WTC11 (cell line): ENCODE measurements around the gene RAPGEF6. TPM values are rescaled to one million over a fixed set of nuclear protein-coding genes. Genes with fewer than 3 reads are reported as not detected.

Experiments
- ATAC-seq: fragments of 200-7000 bp; cut with Tn5 transposase; 2 replicates; pipeline ENCODE4 v1.10.0; 2021; ENCODE audit warnings: mild to moderate bottlenecking, moderate library complexity
- CTCF ChIA-PET: fragments of 300-600 bp; sonication (Branson Sonifier 250); formaldehyde crosslinking; loops from one replicate; lab custom pipeline; 2021; ENCODE audit warnings: antibody characterized with exemption; lab: Charles Lee
- POLR2A ChIA-PET: fragments of 350-600 bp; sonication (Branson Sonifier 250); formaldehyde crosslinking; loops from one replicate; lab custom pipeline; 2021; ENCODE audit warnings: antibody characterized with exemption; lab: Charles Lee
- DNase-seq: peaks from one replicate; pipeline ENCODE4 v3.0.0; 2021; ENCODE audit warnings: low spot score
- H3K27ac Mint-ChIP-seq: 2 replicates; pipeline ENCODE4 v1.8.0; 2021; ENCODE audit warnings: mixed read lengths
- H3K27me3 Mint-ChIP-seq: 2 replicates; pipeline ENCODE4 v1.8.0; 2021; ENCODE audit warnings: low read depth, mild to moderate bottlenecking, moderate library complexity, mixed read lengths
- H3K36me3 Mint-ChIP-seq: 2 replicates; pipeline ENCODE4 v1.8.0; 2021; ENCODE audit warnings: mixed read lengths
- H3K4me1 Mint-ChIP-seq: 2 replicates; pipeline ENCODE4 v1.8.0; 2022; ENCODE audit warnings: mixed read lengths
- H3K4me3 Mint-ChIP-seq: 2 replicates; pipeline ENCODE4 v1.8.0; 2021; ENCODE audit warnings: mild to moderate bottlenecking, moderate library complexity, mixed read lengths
- H3K9me3 Mint-ChIP-seq: 2 replicates; pipeline ENCODE4 v1.8.0; 2021; ENCODE audit warnings: mixed read lengths
- CTCF ChIP-seq: fragments of 200-600 bp; IDR thresholded peaks from 2 replicates; pipeline ENCODE4 v1.8.0; 2022; ENCODE audit warnings: antibody characterized with exemption
- EMX1 ChIP-seq: fragments of 250-450 bp; sonication (Bioruptor Pico); IDR thresholded peaks from 2 replicates; pipeline ENCODE4 v1.8.0; 2021; ENCODE audit warnings: mild to moderate bottlenecking
- ESRRA ChIP-seq: sonication (generic); formaldehyde crosslinking; IDR thresholded peaks from 2 replicates; pipeline ENCODE4 v1.8.1; 2022; ENCODE audit warnings: mild to moderate bottlenecking, missing genetic modification reagents, borderline replicate concordance
- FOXJ3 ChIP-seq: sonication (generic); formaldehyde crosslinking; IDR thresholded peaks from 2 replicates; pipeline ENCODE4 v1.9.0; 2021; ENCODE audit warnings: missing genetic modification reagents, mild to moderate bottlenecking, borderline replicate concordance
- FOXP4 ChIP-seq: sonication (generic); formaldehyde crosslinking; IDR thresholded peaks from 2 replicates; pipeline ENCODE4 v1.8.0; 2022; ENCODE audit warnings: mild to moderate bottlenecking, missing genetic modification reagents
- GTF2I ChIP-seq: fragments of 250-450 bp; sonication (Bioruptor Pico); conservative IDR thresholded peaks from 2 replicates; pipeline ENCODE4 v1.4.0; 2021; ENCODE audit warnings: mild to moderate bottlenecking
- IRF1 ChIP-seq: sonication (generic); formaldehyde crosslinking; IDR thresholded peaks from 2 replicates; pipeline ENCODE4 v1.8.0; 2023; ENCODE audit warnings: missing genetic modification reagents
- JAZF1 ChIP-seq: fragments of 250-450 bp; sonication (Bioruptor Pico); IDR thresholded peaks from 2 replicates; pipeline ENCODE4 v1.9.0; 2021; ENCODE audit warnings: moderate library complexity, mild to moderate bottlenecking, inconsistent platforms
- MLX ChIP-seq: sonication (generic); formaldehyde crosslinking; IDR thresholded peaks from 2 replicates; pipeline ENCODE4 v1.8.1; 2023; ENCODE audit warnings: mild to moderate bottlenecking, missing genetic modification reagents, moderate library complexity
- NR1H2 ChIP-seq: sonication (generic); formaldehyde crosslinking; IDR thresholded peaks from 2 replicates; pipeline ENCODE4 v1.9.0; 2021; ENCODE audit warnings: mild to moderate bottlenecking, moderate library complexity, missing genetic modification reagents
- OVOL2 ChIP-seq: fragments of 250-450 bp; sonication (Bioruptor Pico); IDR thresholded peaks from 2 replicates; pipeline ENCODE4 v1.9.0; 2021; ENCODE audit warnings: mild to moderate bottlenecking, borderline replicate concordance
- PRRX2 ChIP-seq: fragments of 250-450 bp; sonication (Bioruptor Pico); IDR thresholded peaks from 2 replicates; pipeline ENCODE4 v1.8.0; 2021; ENCODE audit warnings: mild to moderate bottlenecking
- RORB ChIP-seq: fragments of 250-450 bp; sonication (Bioruptor Pico); IDR thresholded peaks from 2 replicates; pipeline ENCODE4 v1.9.0; 2021; ENCODE audit warnings: mild to moderate bottlenecking
- TP53 ChIP-seq: sonication (generic); formaldehyde crosslinking; IDR thresholded peaks from 2 replicates; pipeline ENCODE4 v1.8.1; 2023; ENCODE audit warnings: mild to moderate bottlenecking, missing genetic modification reagents
- ZBTB21 ChIP-seq: sonication (generic); formaldehyde crosslinking; IDR thresholded peaks from 2 replicates; pipeline ENCODE4 v1.8.1; 2023; ENCODE audit warnings: mild to moderate bottlenecking, missing genetic modification reagents, borderline replicate concordance
- ZNF232 ChIP-seq: sonication (generic); formaldehyde crosslinking; IDR thresholded peaks from 2 replicates; pipeline ENCODE4 v1.8.0; 2022; ENCODE audit warnings: mild to moderate bottlenecking, missing genetic modification reagents
- ZNF281 ChIP-seq: sonication (generic); formaldehyde crosslinking; IDR thresholded peaks from 2 replicates; pipeline ENCODE4 v1.8.0; 2023; ENCODE audit warnings: mild to moderate bottlenecking, missing genetic modification reagents
- ZNF317 ChIP-seq: sonication (generic); formaldehyde crosslinking; IDR thresholded peaks from 2 replicates; pipeline ENCODE4 v1.8.1; 2023; ENCODE audit warnings: low read depth, mild to moderate bottlenecking, moderate library complexity, missing genetic modification reagents, borderline replicate concordance
- ZNF416 ChIP-seq: fragments of 250-450 bp; sonication (Bioruptor Pico); IDR thresholded peaks from 2 replicates; pipeline ENCODE4 v1.9.0; 2021; ENCODE audit warnings: mild to moderate bottlenecking, inconsistent platforms
- total RNA-seq: library from RNA; stranded (reverse); gene quantifications from 3 replicates; pipeline ENCODE4 v1.2.3, GENCODE V29; 2021
- TF ChIP-seq, protein P1 (sequence below): sonication (generic); formaldehyde crosslinking; IDR thresholded peaks from 2 replicates; pipeline ENCODE4 v1.8.1; 2023; ENCODE audit warnings: mild to moderate bottlenecking, missing genetic modification reagents, borderline replicate concordance
- TF ChIP-seq, protein P2 (sequence below): sonication (generic); formaldehyde crosslinking; IDR thresholded peaks from 2 replicates; pipeline ENCODE4 v1.8.0; 2022; ENCODE audit warnings: mild to moderate bottlenecking, missing genetic modification reagents
- TF ChIP-seq, protein P3 (sequence below): fragments of 250-450 bp; sonication (Bioruptor Pico); conservative IDR thresholded peaks from 2 replicates; pipeline ENCODE4 v1.9.0; 2021; ENCODE audit warnings: mild to moderate bottlenecking

The RAPGEF6 gene
- total RNA-seq, 1 experiment from 2014 or later = 18.0 TPM

DNA sequence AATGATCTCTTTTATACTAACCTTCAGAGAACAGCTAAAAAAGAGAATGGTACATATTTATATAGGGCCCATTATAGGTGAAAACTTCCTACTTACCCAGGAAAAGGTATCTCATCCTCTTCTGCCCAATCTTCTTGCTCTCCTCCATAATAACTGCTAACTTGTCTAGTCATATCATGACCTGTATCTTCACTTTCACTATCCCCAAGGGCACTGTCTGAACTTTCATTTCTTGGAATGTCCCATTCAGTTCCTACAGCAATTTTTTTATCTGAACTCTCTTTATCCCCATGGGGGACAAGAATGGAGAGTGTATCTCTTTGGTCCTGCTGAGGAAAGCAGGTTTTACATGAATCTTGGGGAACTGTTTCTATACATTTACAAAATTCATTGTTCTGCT is 36.4 kb upstream of the RAPGEF6 start:
- TF ChIP-seq TP53 (CRISPR knock-in tag) = no peak
- TF ChIP-seq, protein P1, sequence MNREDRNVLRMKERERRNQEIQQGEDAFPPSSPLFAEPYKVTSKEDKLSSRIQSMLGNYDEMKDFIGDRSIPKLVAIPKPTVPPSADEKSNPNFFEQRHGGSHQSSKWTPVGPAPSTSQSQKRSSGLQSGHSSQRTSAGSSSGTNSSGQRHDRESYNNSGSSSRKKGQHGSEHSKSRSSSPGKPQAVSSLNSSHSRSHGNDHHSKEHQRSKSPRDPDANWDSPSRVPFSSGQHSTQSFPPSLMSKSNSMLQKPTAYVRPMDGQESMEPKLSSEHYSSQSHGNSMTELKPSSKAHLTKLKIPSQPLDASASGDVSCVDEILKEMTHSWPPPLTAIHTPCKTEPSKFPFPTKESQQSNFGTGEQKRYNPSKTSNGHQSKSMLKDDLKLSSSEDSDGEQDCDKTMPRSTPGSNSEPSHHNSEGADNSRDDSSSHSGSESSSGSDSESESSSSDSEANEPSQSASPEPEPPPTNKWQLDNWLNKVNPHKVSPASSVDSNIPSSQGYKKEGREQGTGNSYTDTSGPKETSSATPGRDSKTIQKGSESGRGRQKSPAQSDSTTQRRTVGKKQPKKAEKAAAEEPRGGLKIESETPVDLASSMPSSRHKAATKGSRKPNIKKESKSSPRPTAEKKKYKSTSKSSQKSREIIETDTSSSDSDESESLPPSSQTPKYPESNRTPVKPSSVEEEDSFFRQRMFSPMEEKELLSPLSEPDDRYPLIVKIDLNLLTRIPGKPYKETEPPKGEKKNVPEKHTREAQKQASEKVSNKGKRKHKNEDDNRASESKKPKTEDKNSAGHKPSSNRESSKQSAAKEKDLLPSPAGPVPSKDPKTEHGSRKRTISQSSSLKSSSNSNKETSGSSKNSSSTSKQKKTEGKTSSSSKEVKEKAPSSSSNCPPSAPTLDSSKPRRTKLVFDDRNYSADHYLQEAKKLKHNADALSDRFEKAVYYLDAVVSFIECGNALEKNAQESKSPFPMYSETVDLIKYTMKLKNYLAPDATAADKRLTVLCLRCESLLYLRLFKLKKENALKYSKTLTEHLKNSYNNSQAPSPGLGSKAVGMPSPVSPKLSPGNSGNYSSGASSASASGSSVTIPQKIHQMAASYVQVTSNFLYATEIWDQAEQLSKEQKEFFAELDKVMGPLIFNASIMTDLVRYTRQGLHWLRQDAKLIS (CRISPR knock-in tag) = no peak
- TF ChIP-seq ZNF317 (CRISPR knock-in tag) = no peak
- TF ChIP-seq FOXP4 (CRISPR knock-in tag) = no peak
- no peak for TF ChIP-seq ZBTB21 (CRISPR knock-in tag)
- TF ChIP-seq GTF2I = no peak
- TF ChIP-seq OVOL2 (CRISPR knock-in tag) = no peak
- TF ChIP-seq ZNF232 (CRISPR knock-in tag) = no peak
- TF ChIP-seq PRRX2 (CRISPR knock-in tag) = no peak
- no peak for TF ChIP-seq NR1H2 (CRISPR knock-in tag)
- no peak for TF ChIP-seq CTCF
- no peak for TF ChIP-seq EMX1 (CRISPR knock-in tag)
- peaks cover 20% of the 10 kb centered on the region for H3K36me3 Mint-ChIP-seq
- CTCF ChIA-PET = no interaction called here
- peaks cover 9% of the 10 kb centered on the region for H3K4me1 Mint-ChIP-seq
- no peak overlapping the region for H3K4me3 Mint-ChIP-seq
- no peak overlapping the region for H3K27ac Mint-ChIP-seq
- H3K9me3 Mint-ChIP-seq = no peaks in the 10 kb centered on the region
- POLR2A ChIA-PET = no interaction called here
- no peak for ATAC-seq
- no peak for DNase-seq
- no peaks in the 10 kb centered on the region for H3K27me3 Mint-ChIP-seq

- H3K27ac Mint-ChIP-seq = no peak overlapping the region
- CTCF ChIA-PET = no interaction called here
- H3K27me3 Mint-ChIP-seq = no peaks in the 10 kb centered on the region; the same call in 1 of the 2 replicates
- DNase-seq (no peak), ATAC-seq (no peak)
- H3K4me1 Mint-ChIP-seq = no peaks in the 10 kb centered on the region
- H3K9me3 Mint-ChIP-seq = peaks cover 25% of the 10 kb centered on the region
- no peak overlapping the region for H3K4me3 Mint-ChIP-seq
- POLR2A ChIA-PET = no interaction called here
- H3K36me3 Mint-ChIP-seq = peaks cover 44% of the 10 kb centered on the region
- TF ChIP-seq ZNF281 (CRISPR knock-in tag) (no peak), IRF1 (CRISPR knock-in tag) (no peak), ZNF416 (no peak), ESRRA (CRISPR knock-in tag) (no peak), ZNF317 (CRISPR knock-in tag) (no peak), JAZF1 (CRISPR knock-in tag) (no peak), FOXJ3 (no peak), RORB (CRISPR knock-in tag) (no peak), MLX (CRISPR knock-in tag) (no peak)
- TF ChIP-seq, protein P2, sequence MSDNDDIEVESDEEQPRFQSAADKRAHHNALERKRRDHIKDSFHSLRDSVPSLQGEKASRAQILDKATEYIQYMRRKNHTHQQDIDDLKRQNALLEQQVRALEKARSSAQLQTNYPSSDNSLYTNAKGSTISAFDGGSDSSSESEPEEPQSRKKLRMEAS (CRISPR knock-in tag) = no peak
- TF ChIP-seq, protein P3, sequence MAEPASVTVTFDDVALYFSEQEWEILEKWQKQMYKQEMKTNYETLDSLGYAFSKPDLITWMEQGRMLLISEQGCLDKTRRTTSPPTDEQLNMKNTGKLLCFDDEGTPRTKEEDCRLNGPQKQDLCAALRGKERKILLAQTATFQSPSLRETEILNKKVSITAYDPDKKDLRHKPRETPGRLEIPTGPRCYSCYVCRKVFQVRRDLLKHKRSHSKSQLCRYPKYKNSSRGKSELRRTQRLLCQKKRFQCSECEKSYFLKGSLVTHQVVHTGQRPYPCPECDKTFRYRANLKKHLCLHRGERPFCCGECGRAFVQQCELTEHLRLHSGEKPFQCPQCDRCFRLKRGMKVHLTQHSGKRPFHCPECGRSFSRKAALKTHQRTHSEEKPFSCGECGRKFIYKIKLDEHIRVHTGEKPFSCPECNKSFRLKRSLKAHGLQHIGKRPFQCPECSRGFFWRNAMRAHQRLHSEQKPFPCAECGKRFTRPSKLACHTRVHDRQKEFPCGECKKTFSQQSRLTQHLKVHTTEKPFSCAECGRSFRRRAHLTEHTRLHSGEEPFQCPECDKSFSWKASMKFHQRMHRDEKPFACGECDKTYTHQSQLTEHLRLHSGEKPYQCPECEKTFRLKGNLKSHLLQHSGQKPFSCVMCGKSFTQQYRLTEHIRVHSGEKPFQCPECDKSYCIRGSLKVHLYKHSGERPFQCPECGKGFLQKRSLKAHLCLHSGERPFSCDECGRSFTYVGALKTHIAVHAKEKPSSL (CRISPR knock-in tag) = no peak
Measured at GRCh38 chr5:131664929-131665328, 29.9 kb upstream of the RAPGEF6 start.
